OCI-LY1 (cell line): ENCODE data around the gene EPN2.

Experiments
- EZH2 ChIP-seq: fragments of 200-600 bp; sonication (generic), shearing (Covaris generic); IDR thresholded peaks from 2 replicates; pipeline ENCODE4 v1.8.0; 2017; ENCODE audit warnings: borderline replicate concordance, mixed run types, mild to moderate bottlenecking, antibody characterized with exemption, low read length, moderate library complexity, mixed read lengths
- TF ChIP-seq, protein P1 (sequence below): fragments of 200-600 bp; sonication (generic), shearing (Covaris generic); IDR thresholded peaks from 2 replicates; pipeline ENCODE4 v1.5.1; 2017; ENCODE audit warnings: mild to moderate bottlenecking, antibody characterized with exemption, low read length, moderate library complexity, mixed read lengths

DNA sequence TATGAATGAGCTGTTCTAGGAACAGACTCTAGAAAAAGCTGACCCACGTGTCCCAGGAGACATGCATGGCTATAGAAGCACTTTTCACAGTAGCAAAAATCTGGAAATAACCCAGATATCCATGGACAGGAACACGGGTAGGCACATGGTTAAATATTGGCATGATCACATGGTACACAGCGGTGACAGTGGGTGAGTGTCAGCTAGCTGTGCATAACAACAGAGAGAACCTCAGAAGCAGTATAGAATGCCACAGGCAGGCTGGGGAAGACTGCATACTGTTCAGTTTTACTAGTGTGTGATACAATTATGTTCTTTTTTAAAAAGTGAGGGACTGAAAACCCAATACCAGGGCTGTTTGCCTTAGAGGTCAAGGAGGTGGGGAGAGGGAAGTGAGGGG is 31.4 kb downstream of the EPN2 start:
- TF ChIP-seq EZH2 = no peak
- TF ChIP-seq, protein P1, sequence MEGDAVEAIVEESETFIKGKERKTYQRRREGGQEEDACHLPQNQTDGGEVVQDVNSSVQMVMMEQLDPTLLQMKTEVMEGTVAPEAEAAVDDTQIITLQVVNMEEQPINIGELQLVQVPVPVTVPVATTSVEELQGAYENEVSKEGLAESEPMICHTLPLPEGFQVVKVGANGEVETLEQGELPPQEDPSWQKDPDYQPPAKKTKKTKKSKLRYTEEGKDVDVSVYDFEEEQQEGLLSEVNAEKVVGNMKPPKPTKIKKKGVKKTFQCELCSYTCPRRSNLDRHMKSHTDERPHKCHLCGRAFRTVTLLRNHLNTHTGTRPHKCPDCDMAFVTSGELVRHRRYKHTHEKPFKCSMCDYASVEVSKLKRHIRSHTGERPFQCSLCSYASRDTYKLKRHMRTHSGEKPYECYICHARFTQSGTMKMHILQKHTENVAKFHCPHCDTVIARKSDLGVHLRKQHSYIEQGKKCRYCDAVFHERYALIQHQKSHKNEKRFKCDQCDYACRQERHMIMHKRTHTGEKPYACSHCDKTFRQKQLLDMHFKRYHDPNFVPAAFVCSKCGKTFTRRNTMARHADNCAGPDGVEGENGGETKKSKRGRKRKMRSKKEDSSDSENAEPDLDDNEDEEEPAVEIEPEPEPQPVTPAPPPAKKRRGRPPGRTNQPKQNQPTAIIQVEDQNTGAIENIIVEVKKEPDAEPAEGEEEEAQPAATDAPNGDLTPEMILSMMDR = no peak
